Activated CD8-positive, alpha-beta T cell treated with anti-CD3 and anti-CD28 coated beads, Interleukin-2, amount 10 ng/mL, durations not matched to agents 7 days and 5 days (primary cell): Measurements from ENCODE around the gene C2orf78. TPM values are rescaled to one million over a fixed set of nuclear protein-coding genes. Genes with fewer than 3 reads are reported as not detected.

Experiments used
- ATAC-seq: fragments of 150-1000 bp; cut with Tn5 transposase; one replicate; pipeline ENCODE4 v1.10.0; 2021; ENCODE audit warnings: moderate library complexity
- CTCF ChIA-PET: fragments of 350-600 bp; sonication (Branson Sonifier 250); formaldehyde crosslinking; loops from one replicate; lab custom pipeline; 2021; ENCODE audit warnings: antibody characterized with exemption; lab: Charles Lee
- POLR2A ChIA-PET: fragments of 350-600 bp; sonication (Branson Sonifier 250); formaldehyde crosslinking; loops from one replicate; lab custom pipeline; 2021; ENCODE audit warnings: antibody characterized with exemption; lab: Charles Lee
- DNase-seq: peaks from one replicate; pipeline ENCODE4 v3.0.0-alpha.2; 2020
- H3K27ac Mint-ChIP-seq: one replicate; pipeline ENCODE4 v1.8.0; 2021; ENCODE audit warnings: mild to moderate bottlenecking, mixed read lengths
- H3K27me3 Mint-ChIP-seq: one replicate; pipeline ENCODE4 v1.8.0; 2021; ENCODE audit warnings: low read depth, mixed read lengths
- H3K36me3 Mint-ChIP-seq: one replicate; pipeline ENCODE4 v1.8.0; 2021; ENCODE audit warnings: low read depth, mixed read lengths
- H3K4me1 Mint-ChIP-seq: one replicate; pipeline ENCODE4 v1.8.0; 2021; ENCODE audit warnings: low read depth, mixed read lengths
- H3K4me3 Mint-ChIP-seq: one replicate; pipeline ENCODE4 v1.8.0; 2021; ENCODE audit warnings: mild to moderate bottlenecking, mixed read lengths
- H3K9me3 Mint-ChIP-seq: one replicate; pipeline ENCODE4 v1.8.0; 2022; ENCODE audit warnings: mixed read lengths; ENCODE audit not compliant: insufficient read depth
- total RNA-seq, 2 experiments: library from RNA; stranded (reverse); gene quantifications; one replicate each; pipeline ENCODE4 v1.2.3, GENCODE V29; 2021

The C2orf78 gene
- total RNA-seq, 2 experiments from 2014 or later: not detected

DNA sequence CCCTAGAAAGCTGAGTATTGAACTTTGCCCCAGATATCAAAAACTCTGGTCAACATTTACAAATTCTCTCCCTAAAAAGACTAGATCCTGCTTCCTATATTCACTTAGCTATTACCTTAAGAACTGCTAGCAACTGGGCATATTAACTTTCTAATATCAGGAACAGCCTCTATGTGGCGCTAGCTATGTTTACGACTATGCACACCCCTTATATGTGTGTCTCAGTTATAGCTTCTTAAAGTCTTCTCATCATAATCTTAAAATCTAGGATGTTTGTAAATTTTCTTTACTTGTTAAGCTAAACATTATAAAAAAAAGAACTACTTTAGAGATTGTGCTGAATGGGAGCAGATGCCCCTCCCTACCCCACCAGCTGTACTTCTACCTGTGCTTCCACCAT, 43.0 kb downstream of the C2orf78 start:
- no peak overlapping the region for H3K27ac Mint-ChIP-seq
- H3K4me1 Mint-ChIP-seq: peaks cover 43% of the 10 kb centered on the region
- peaks cover 2% of the 10 kb centered on the region for H3K27me3 Mint-ChIP-seq
- H3K4me3 Mint-ChIP-seq: peak overlapping the region; percentile 94
- H3K9me3 Mint-ChIP-seq: no peaks in the 10 kb centered on the region
- CTCF ChIA-PET: interaction anchor here (0.7 to 8.9 kb wide), 52 partner anchors 12 to 760 kb away, joined by 3 to 215 read pairs (median 4); partner anchors contain the start of genes BOLA3, DGUOK, MOB1A and MTHFD2
- no peak for ATAC-seq
- H3K36me3 Mint-ChIP-seq: peaks cover 12% of the 10 kb centered on the region
- POLR2A ChIA-PET: interaction anchor here (0.9 to 1.1 kb wide), 2 partner anchors 100 to 351 kb away, joined by 3 to 7 read pairs; partner anchors contain the start of gene MOB1A
- DNase-seq: peak; percentile 39

DNA sequence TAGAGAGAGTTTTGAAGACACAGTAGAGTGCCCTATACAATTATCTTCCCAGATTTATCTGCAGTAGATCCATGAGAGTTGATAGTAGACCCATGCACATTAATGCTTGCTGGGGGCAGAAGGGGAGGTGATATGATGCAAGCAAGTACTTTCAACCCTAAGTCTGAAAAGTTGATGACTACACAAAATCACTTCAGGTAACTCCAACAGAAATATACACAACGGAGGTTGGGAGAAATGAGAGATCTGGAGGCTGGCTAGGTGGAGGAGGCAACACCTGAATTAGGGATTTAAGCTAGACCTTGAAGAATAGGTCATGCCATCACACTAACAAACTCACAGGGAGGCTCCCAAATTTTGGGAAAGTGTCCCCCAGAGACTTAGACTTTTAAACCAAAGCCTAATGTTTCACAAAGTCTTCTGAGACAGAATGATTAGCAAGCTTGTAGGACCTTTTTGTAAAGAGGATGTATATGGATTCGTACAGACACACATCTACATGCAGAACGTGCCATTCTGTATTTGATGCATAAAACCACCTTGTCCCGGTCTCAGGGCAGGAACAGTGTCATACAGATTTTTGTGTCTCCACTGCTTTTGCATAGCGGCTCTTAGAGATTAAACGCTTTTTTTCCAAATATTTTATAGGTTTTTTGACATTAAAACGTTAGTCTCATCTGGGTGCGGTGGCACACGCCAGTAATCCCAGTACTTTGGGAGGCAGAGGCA, 43.8 kb downstream of the C2orf78 start:
- ATAC-seq (no peak), DNase-seq (no peak)
- peaks cover 20% of the 10 kb centered on the region for H3K36me3 Mint-ChIP-seq
- peaks cover 48% of the 10 kb centered on the region for H3K4me1 Mint-ChIP-seq
- peak overlapping the region; percentile 94 for H3K4me3 Mint-ChIP-seq
- CTCF ChIA-PET: interaction anchor here (0.6 to 8.9 kb wide), 69 partner anchors 11 to 759 kb away, joined by 3 to 215 read pairs (median 4); partner anchors contain the start of genes BOLA3, DGUOK, MOB1A and MTHFD2
- H3K27me3 Mint-ChIP-seq: peaks cover 2% of the 10 kb centered on the region
- H3K9me3 Mint-ChIP-seq: peaks cover 4% of the 10 kb centered on the region
- POLR2A ChIA-PET: interaction anchor here (0.5 to 1.4 kb wide), 8 partner anchors 46 to 564 kb away, joined by 3 to 16 read pairs (median 4); partner anchors contain the start of genes MOB1A and MTHFD2
- peak overlapping the region; percentile 94 for H3K27ac Mint-ChIP-seq

GRCh38 chr2:73828389-73828817, 44.4 kb downstream of the C2orf78 start:
- peaks cover 2% of the 10 kb centered on the region for H3K27me3 Mint-ChIP-seq
- peaks cover 4% of the 10 kb centered on the region for H3K9me3 Mint-ChIP-seq
- peaks cover 23% of the 10 kb centered on the region for H3K36me3 Mint-ChIP-seq
- ChIA-PET CTCF (interaction anchor here (0.6 to 8.9 kb wide), 42 partner anchors 11 to 619 kb away, joined by 3 to 215 read pairs (median 4); partner anchors contain the start of genes BOLA3, DGUOK, MOB1A and MTHFD2), POLR2A (interaction anchor here (0.5 to 1.4 kb wide), 8 partner anchors 13 to 563 kb away, joined by 3 to 16 read pairs (median 4); partner anchors contain the start of genes MOB1A and MTHFD2)
- no peak for ATAC-seq
- peak overlapping the region; percentile 94 for H3K4me3 Mint-ChIP-seq
- peak overlapping the region; percentile 94 for H3K27ac Mint-ChIP-seq
- peaks cover 49% of the 10 kb centered on the region for H3K4me1 Mint-ChIP-seq
- DNase-seq: no peak

GRCh38 chr2:73828818-73829570, 45.0 kb downstream of the C2orf78 start, which contains the start of gene STAMBP:
Gene STAMBP, plus strand, starts transcription at chr2:73828961. Its CDS starts 1,896 bp downstream, at chr2:73830857.
- ATAC-seq: peak; percentile 93
- H3K4me1 Mint-ChIP-seq: peaks cover 49% of the 10 kb centered on the region
- H3K27me3 Mint-ChIP-seq: peaks cover 2% of the 10 kb centered on the region
- peaks cover 4% of the 10 kb centered on the region for H3K9me3 Mint-ChIP-seq
- peak; percentile 95 for DNase-seq
- ChIA-PET POLR2A (interaction anchor here (0.6 to 1.4 kb wide), 7 partner anchors 12 to 563 kb away, joined by 3 to 16 read pairs (median 5); partner anchors contain the start of genes MOB1A and MTHFD2), CTCF (interaction anchor here (0.6 to 8.9 kb wide), 39 partner anchors 10 to 619 kb away, joined by 3 to 215 read pairs (median 4); partner anchors contain the start of genes BOLA3, MOB1A, MTHFD2 and TPRKB)
- H3K36me3 Mint-ChIP-seq: peaks cover 26% of the 10 kb centered on the region
- H3K4me3 Mint-ChIP-seq: peak within 1 kb of the TSS; percentile 94
- peak within 1 kb of the TSS; percentile 94 for H3K27ac Mint-ChIP-seq

DNA sequence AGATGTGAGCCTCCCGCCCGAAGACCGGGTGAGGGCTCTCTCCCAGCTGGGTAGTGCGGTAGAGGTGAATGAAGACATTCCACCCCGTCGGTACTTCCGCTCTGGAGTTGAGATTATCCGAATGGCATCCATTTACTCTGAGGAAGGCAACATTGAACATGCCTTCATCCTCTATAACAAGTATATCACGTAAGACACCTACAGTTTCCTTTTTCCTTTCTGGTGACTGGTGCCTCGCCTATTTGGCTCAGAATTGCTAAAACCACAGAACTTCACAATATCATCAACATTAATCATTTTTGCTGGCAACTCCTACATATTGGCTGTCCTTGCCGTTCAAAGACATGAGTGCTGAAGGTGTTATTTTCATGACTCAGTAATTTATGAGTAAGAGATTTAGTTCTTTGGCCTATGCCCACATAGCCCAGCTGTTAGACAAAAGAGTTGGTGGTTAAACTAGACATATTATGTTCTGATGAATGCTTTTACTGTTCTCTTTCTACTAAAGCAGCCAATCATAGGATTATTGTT, 47.0 kb downstream of the C2orf78 start:
- POLR2A ChIA-PET: no interaction called here
- CTCF ChIA-PET: no interaction called here

GRCh38 chr2:73832930-73833329, 48.9 kb downstream of the C2orf78 start:
- Mint-ChIP-seq H3K9me3 (peaks cover 4% of the 10 kb centered on the region), H3K36me3 (peaks cover 39% of the 10 kb centered on the region), H3K27me3 (no peaks in the 10 kb centered on the region), H3K4me3 (no peak overlapping the region), H3K27ac (peak overlapping the region; percentile 60), H3K4me1 (peaks cover 38% of the 10 kb centered on the region)
- no peak for DNase-seq
- no peak for ATAC-seq
- ChIA-PET POLR2A (interaction anchor here (1.0 kb wide), 1 partner anchor 43 kb away, joined by 5 read pairs; no protein-coding TSS in a partner anchor), CTCF (interaction anchor here (1.0 to 1.3 kb wide), 3 partner anchors 9 to 315 kb away, joined by 3 to 9 read pairs (median 3); partner anchors contain the start of gene BOLA3)

More for the DNA sequence above, 47.0 kb downstream of the C2orf78 start:
- Mint-ChIP-seq H3K27ac (peak overlapping the region; percentile 55), H3K36me3 (peaks cover 37% of the 10 kb centered on the region), H3K27me3 (no peaks in the 10 kb centered on the region), H3K4me1 (peaks cover 49% of the 10 kb centered on the region), H3K9me3 (peaks cover 4% of the 10 kb centered on the region), H3K4me3 (peak overlapping the region; percentile 17)
- ATAC-seq: no peak
- no peak for DNase-seq

- H3K36me3 Mint-ChIP-seq: peaks cover 37% of the 10 kb centered on the region
- ChIA-PET CTCF (no interaction called here), POLR2A (no interaction called here)
- H3K9me3 Mint-ChIP-seq: peaks cover 4% of the 10 kb centered on the region
- no peak for DNase-seq
- no peak overlapping the region for H3K4me3 Mint-ChIP-seq
- H3K4me1 Mint-ChIP-seq: peaks cover 12% of the 10 kb centered on the region
- ATAC-seq: no peak
- H3K27ac Mint-ChIP-seq: no peak overlapping the region
- H3K27me3 Mint-ChIP-seq: no peaks in the 10 kb centered on the region
Observed at GRCh38 chr2:73836141-73836943, 52.4 kb downstream of the C2orf78 start.

- Mint-ChIP-seq H3K27me3 (no peaks in the 10 kb centered on the region), H3K4me3 (no peak overlapping the region), H3K4me1 (peaks cover 2% of the 10 kb centered on the region), H3K9me3 (no peaks in the 10 kb centered on the region), H3K27ac (no peak overlapping the region), H3K36me3 (peaks cover 25% of the 10 kb centered on the region)
- DNase-seq: no peak
- ChIA-PET POLR2A (no interaction called here), CTCF (interaction anchor here (1.2 to 2.3 kb wide), 3 partner anchors 10 to 497 kb away, joined by 6 to 12 read pairs (median 7); partner anchors contain the start of gene STAMBP)
- no peak for ATAC-seq
Observed at GRCh38 chr2:73837847-73838585, 54.0 kb downstream of the C2orf78 start.

DNA sequence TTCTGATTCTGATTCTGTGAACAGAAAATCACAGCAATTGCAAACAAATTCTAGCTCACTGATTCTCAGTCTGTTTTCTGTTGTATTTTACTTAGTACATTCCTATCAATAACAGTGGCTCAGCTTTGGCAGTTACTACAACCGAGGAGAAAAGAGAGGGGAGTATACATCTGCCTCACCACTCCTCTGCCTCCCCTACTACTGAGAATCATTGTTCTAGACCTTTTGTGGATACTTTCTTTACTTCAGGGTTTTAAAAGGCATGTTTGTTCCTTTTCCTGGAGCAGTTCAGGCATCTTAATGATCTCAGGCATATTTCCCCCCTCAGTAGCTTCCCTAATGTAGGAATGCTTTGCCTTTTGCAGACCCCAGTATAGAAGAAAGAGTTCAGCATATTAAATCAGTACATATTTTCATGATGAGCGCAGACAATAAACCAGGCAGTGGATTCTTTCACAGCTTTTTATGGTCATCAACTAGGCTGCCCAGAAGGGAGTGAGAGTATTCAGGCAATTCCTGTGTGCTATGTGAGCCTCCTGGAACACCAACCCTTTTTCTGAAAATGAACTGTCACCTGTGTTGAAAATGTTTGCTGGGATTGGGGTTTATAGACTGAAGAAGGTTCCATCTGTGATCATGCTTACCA, 55.0 kb downstream of the C2orf78 start:
- no peaks in the 10 kb centered on the region for H3K27me3 Mint-ChIP-seq
- ChIA-PET CTCF (interaction anchor here (1.2 to 2.3 kb wide), 4 partner anchors 11 to 496 kb away, joined by 6 to 12 read pairs (median 8); partner anchors contain the start of gene STAMBP), POLR2A (interaction anchor here (0.7 kb wide), 1 partner anchor 163 kb away, joined by 3 read pairs; no protein-coding TSS in a partner anchor)
- H3K4me1 Mint-ChIP-seq: peaks cover 5% of the 10 kb centered on the region
- DNase-seq: no peak
- H3K27ac Mint-ChIP-seq: no peak overlapping the region
- no peaks in the 10 kb centered on the region for H3K9me3 Mint-ChIP-seq
- no peak overlapping the region for H3K4me3 Mint-ChIP-seq
- ATAC-seq: no peak
- peaks cover 20% of the 10 kb centered on the region for H3K36me3 Mint-ChIP-seq
